Keratinocyte (primary cell): ENCODE measurements around the gene HYPK. TPM values are rescaled to one million over a fixed set of nuclear protein-coding genes. Genes with fewer than 3 reads are reported as not detected.
A peak's percentile ranks its signal among the peaks of the same experiment; 100 is the strongest.
"Not testable (repeated sequence)": the region's sequence is repeated elsewhere in the genome, so short reads cannot be mapped to it uniquely, and the experiment has no call there.

Source experiments
- DNase-seq: peaks from one replicate; pipeline ENCODE4 v3.0.0-alpha.2; 2011; ENCODE audit warnings: low read depth, missing footprints, low spot score
- FAIRE-seq: peaks from 2 replicates; lab custom pipeline; 2011; peaks lifted over from hg19 to GRCh38; lab: Jason Lieb, UNC
- H2AFZ ChIP-seq: 2 replicates; pipeline ENCODE4 v1.6.0; 2012; ENCODE audit warnings: low read length, control low read depth, inconsistent platforms; ENCODE audit not compliant: control insufficient read depth
- H3K27ac ChIP-seq: 2 replicates; pipeline ENCODE4 v1.5.1; 2011; ENCODE audit warnings: low read length; ENCODE audit not compliant: control insufficient read depth, insufficient read depth
- H3K27me3 ChIP-seq: 3 replicates; pipeline ENCODE4 v1.6.0; 2011; ENCODE audit warnings: low read length; ENCODE audit not compliant: control insufficient read depth, insufficient read depth; ENCODE audit errors: extremely low read depth
- H3K36me3 ChIP-seq, 2 experiments: 2 replicates in 1 of 2; 3 replicates in 1 of 2; pipeline ENCODE4 v1.5.1; 2011; ENCODE audit warnings: low read length in 2 of 2, mild to moderate bottlenecking in 1 of 2; ENCODE audit not compliant: control insufficient read depth in 2 of 2, insufficient read depth in 2 of 2; ENCODE audit errors: extremely low read depth in 1 of 2
- H3K4me1 ChIP-seq: 3 replicates; pipeline ENCODE4 v1.5.1; 2011; ENCODE audit warnings: low read length; ENCODE audit not compliant: control insufficient read depth, insufficient read depth; ENCODE audit errors: extremely low read depth
- H3K4me2 ChIP-seq: 3 replicates; pipeline ENCODE4 v1.6.0; 2011; ENCODE audit warnings: low read depth, low read length; ENCODE audit not compliant: control insufficient read depth, insufficient read depth; ENCODE audit errors: extremely low read depth
- H3K4me3 ChIP-seq, 3 experiments: fragments of 200-600 bp in 1 of 3; sonication (generic) in 1 of 3; 2 replicates in 2 of 3; 3 replicates in 1 of 3; pipeline ENCODE4 v1.5.1; 2011 to 2016; ENCODE audit warnings: low read length in 3 of 3, mild to moderate bottlenecking in 3 of 3, control low read depth in 2 of 3, inconsistent platforms in 1 of 3, low read depth in 1 of 3, mixed read lengths in 1 of 3, mixed run types in 1 of 3, moderate library complexity in 1 of 3; ENCODE audit not compliant: control insufficient read depth in 2 of 3, insufficient read depth in 2 of 3; ENCODE audit errors: extremely low read depth in 1 of 3
- H3K79me2 ChIP-seq: 2 replicates; pipeline ENCODE4 v1.6.0; 2012; ENCODE audit warnings: low read length; ENCODE audit not compliant: control insufficient read depth, insufficient read depth
- H3K9ac ChIP-seq: 3 replicates; pipeline ENCODE4 v1.6.0; 2011; ENCODE audit warnings: low read length; ENCODE audit not compliant: control insufficient read depth, insufficient read depth; ENCODE audit errors: extremely low read depth
- H3K9me1 ChIP-seq: 3 replicates; pipeline ENCODE4 v1.6.0; 2011; ENCODE audit warnings: low read length; ENCODE audit not compliant: control insufficient read depth, insufficient read depth; ENCODE audit errors: extremely low read depth
- H3K9me3 ChIP-seq: 2 replicates; pipeline ENCODE4 v1.5.1; 2012; ENCODE audit warnings: low read depth, low read length; ENCODE audit not compliant: control insufficient read depth
- H4K20me1 ChIP-seq: 3 replicates; pipeline ENCODE4 v1.6.0; 2011; ENCODE audit warnings: low read length; ENCODE audit not compliant: control insufficient read depth, insufficient read depth; ENCODE audit errors: extremely low read depth
- EZH2 ChIP-seq: IDR thresholded peaks from one replicate; pipeline ENCODE4 v1.6.1; 2012; ENCODE audit warnings: inconsistent platforms, mild to moderate bottlenecking, low read length, moderate library complexity
- dilution Hi-C: fragments of 300-500 bp; cut with MboI; formaldehyde crosslinking; loops from one replicate; pipeline ENCODE4 v1.7.0; 2020; ENCODE audit warnings: low sequenced_read_pairs; ENCODE audit not compliant: extremely low pct_ligation_motif_present
- polyA plus RNA-seq, 5 experiments: library from polyadenylated mRNA; depleted of rRNA in 3 of 5; stranded (reverse) in 3 of 5; stranded (forward) in 1 of 5; unstranded in 1 of 5; fragments of >200 nt; gene quantifications; 1 replicate in 1 of 5; 2 replicates in 3 of 5; 3 replicates in 1 of 5; pipeline versions ENCODE4 v1.2.1 to v1.2.3, GENCODE V29; 2011 to 2012; ENCODE audit warnings: missing spikeins in 2 of 5, low read depth in 1 of 5, low replicate concordance in 1 of 5
- TF ChIP-seq, protein P1 (sequence below), 3 experiments: IDR thresholded peaks in 1 of 3; conservative IDR thresholded peaks in 1 of 3; optimal IDR thresholded peaks in 1 of 3; 2 replicates in 2 of 3; 3 replicates in 1 of 3; pipeline versions ENCODE3 to v1.5.1; 2011; ENCODE audit warnings: low read length in 3 of 3, mild to moderate bottlenecking in 3 of 3, moderate library complexity in 2 of 3, control low read depth in 1 of 3, inconsistent platforms in 1 of 3; ENCODE audit not compliant: insufficient read depth in 2 of 3; ENCODE audit errors: extremely low read depth in 1 of 3

Gene HYPK
- polyA plus RNA-seq, 1 donor (not counting 4 experiments of a cell fraction or from before 2014, with no cell fraction given), result 27.5 TPM

GRCh38 chr15:43828061-43828657 lies 27.8 kb downstream of the HYPK start:
- no peak for FAIRE-seq
- Histone ChIP-seq H3K79me2 (peaks cover 12% of the 10 kb centered on the region), H2AFZ (peak overlapping the region; percentile 27), H3K9me1 (no peaks in the 10 kb centered on the region), H3K9me3 (no peaks in the 10 kb centered on the region), H3K36me3 (no peaks in the 10 kb centered on the region), H3K4me2 (peak overlapping the region; percentile 96), H3K27me3 (no peaks in the 10 kb centered on the region), H3K4me1 (peaks cover 15% of the 10 kb centered on the region), H4K20me1 (no peaks in the 10 kb centered on the region), H3K27ac (no peak overlapping the region), H3K9ac (no peak overlapping the region), H3K4me3 (peak overlapping the region in 2 of 3 experiments; percentile 1 to 66)
- no peak for TF ChIP-seq EZH2
- TF ChIP-seq, protein P1, sequence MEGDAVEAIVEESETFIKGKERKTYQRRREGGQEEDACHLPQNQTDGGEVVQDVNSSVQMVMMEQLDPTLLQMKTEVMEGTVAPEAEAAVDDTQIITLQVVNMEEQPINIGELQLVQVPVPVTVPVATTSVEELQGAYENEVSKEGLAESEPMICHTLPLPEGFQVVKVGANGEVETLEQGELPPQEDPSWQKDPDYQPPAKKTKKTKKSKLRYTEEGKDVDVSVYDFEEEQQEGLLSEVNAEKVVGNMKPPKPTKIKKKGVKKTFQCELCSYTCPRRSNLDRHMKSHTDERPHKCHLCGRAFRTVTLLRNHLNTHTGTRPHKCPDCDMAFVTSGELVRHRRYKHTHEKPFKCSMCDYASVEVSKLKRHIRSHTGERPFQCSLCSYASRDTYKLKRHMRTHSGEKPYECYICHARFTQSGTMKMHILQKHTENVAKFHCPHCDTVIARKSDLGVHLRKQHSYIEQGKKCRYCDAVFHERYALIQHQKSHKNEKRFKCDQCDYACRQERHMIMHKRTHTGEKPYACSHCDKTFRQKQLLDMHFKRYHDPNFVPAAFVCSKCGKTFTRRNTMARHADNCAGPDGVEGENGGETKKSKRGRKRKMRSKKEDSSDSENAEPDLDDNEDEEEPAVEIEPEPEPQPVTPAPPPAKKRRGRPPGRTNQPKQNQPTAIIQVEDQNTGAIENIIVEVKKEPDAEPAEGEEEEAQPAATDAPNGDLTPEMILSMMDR (optimal IDR thresholded peaks at IDR 0.05 in 1 of 3, IDR thresholded peaks at IDR 0.05 in 1 of 3, conservative IDR thresholded peaks at IDR 0.05 in 1 of 3; ENCODE audit: extremely low read depth in 1 of 3, insufficient read depth in 2 of 3, low read length in 3 of 3), result no peak
- dilution Hi-C loops, result no loop called here
- DNase-seq, result no peak

- H3K4me1 ChIP-seq, DNase-seq, H3K27ac ChIP-seq, H3K27me3 ChIP-seq, H3K36me3 ChIP-seq, dilution Hi-C loops, H3K9me1 ChIP-seq, H3K9ac ChIP-seq, H2AFZ ChIP-seq, H3K4me3 ChIP-seq, FAIRE-seq, H3K79me2 ChIP-seq, H4K20me1 ChIP-seq, H3K4me2 ChIP-seq, H3K9me3 ChIP-seq: not testable (repeated sequence)
These were observed 29.6 kb downstream of the HYPK start for GRCh38 chr15:43829951-43830540.

- FAIRE-seq, H3K27ac ChIP-seq, H4K20me1 ChIP-seq, H3K79me2 ChIP-seq, H3K4me1 ChIP-seq, H3K9me3 ChIP-seq, H3K4me3 ChIP-seq, dilution Hi-C loops, H3K27me3 ChIP-seq, H3K9ac ChIP-seq, H2AFZ ChIP-seq, DNase-seq, H3K36me3 ChIP-seq, H3K9me1 ChIP-seq, H3K4me2 ChIP-seq: not testable (repeated sequence)
These were observed 30.4 kb downstream of the HYPK start for GRCh38 chr15:43830691-43831275.

- DNase-seq, H3K79me2 ChIP-seq, H2AFZ ChIP-seq, H3K36me3 ChIP-seq, H3K9me1 ChIP-seq, H3K4me1 ChIP-seq, H3K27me3 ChIP-seq, H4K20me1 ChIP-seq, H3K27ac ChIP-seq, FAIRE-seq, H3K9me3 ChIP-seq, H3K4me2 ChIP-seq, dilution Hi-C loops, H3K4me3 ChIP-seq, H3K9ac ChIP-seq: not testable (repeated sequence)
These were observed 31.2 kb downstream of the HYPK start for GRCh38 chr15:43831519-43832052.
